Glutamatergic neuron (in vitro differentiated cells): ENCODE results near the gene LDLRAD4. TPM values are rescaled to one million over a fixed set of nuclear protein-coding genes. Genes with fewer than 3 reads are reported as not detected.

ENCODE experiments used
- DNase-seq: peaks from one replicate; pipeline ENCODE4 v3.0.0; 2022
- H3K27ac Mint-ChIP-seq: one replicate; pipeline ENCODE4 v1.8.0; 2020; ENCODE audit warnings: mild to moderate bottlenecking, mixed read lengths, inconsistent platforms; ENCODE audit not compliant: unreplicated experiment
- H3K27me3 Mint-ChIP-seq: one replicate; pipeline ENCODE4 v1.8.0; 2020; ENCODE audit warnings: mild to moderate bottlenecking, moderate library complexity, mixed read lengths, inconsistent platforms; ENCODE audit not compliant: unreplicated experiment
- H3K36me3 Mint-ChIP-seq: one replicate; pipeline ENCODE4 v1.8.0; 2020; ENCODE audit warnings: mild to moderate bottlenecking, mixed read lengths, inconsistent platforms; ENCODE audit not compliant: unreplicated experiment
- H3K4me1 Mint-ChIP-seq: one replicate; pipeline ENCODE4 v1.8.0; 2020; ENCODE audit warnings: mild to moderate bottlenecking, low read depth, mixed read lengths, inconsistent platforms; ENCODE audit not compliant: unreplicated experiment
- H3K4me3 Mint-ChIP-seq: one replicate; pipeline ENCODE4 v1.8.0; 2020; ENCODE audit warnings: mild to moderate bottlenecking, mixed read lengths, inconsistent platforms; ENCODE audit not compliant: unreplicated experiment
- H3K9me3 Mint-ChIP-seq: one replicate; pipeline ENCODE4 v1.8.0; 2020; ENCODE audit warnings: mild to moderate bottlenecking, moderate library complexity, mixed read lengths, inconsistent platforms; ENCODE audit not compliant: unreplicated experiment
- CTCF ChIP-seq: fragments of 200-600 bp; sonication (generic); IDR thresholded peaks from one replicate; pipeline ENCODE4 v1.5.0; 2021; ENCODE audit not compliant: partially characterized antibody, unreplicated experiment
- total RNA-seq: library from RNA; stranded (reverse); fragmentation: NEBNext Ultra II Directional; extraction: Animal tissue kit (Norgen Biotek cat#: 25700); gene quantifications from one replicate; pipeline ENCODE4 v1.2.1, GENCODE V29; 2021; ENCODE audit not compliant: unreplicated experiment

The LDLRAD4 gene
- total RNA-seq, 1 donor from 2014 or later, result 0.29 TPM

GRCh38 chr18:13265008-13265910 is 46.7 kb downstream of the LDLRAD4 start:
- H3K27me3 Mint-ChIP-seq, result peaks cover 1% of the 10 kb centered on the region
- peaks cover 7% of the 10 kb centered on the region for H3K9me3 Mint-ChIP-seq
- no peak overlapping the region for H3K27ac Mint-ChIP-seq
- no peak overlapping the region for H3K4me3 Mint-ChIP-seq
- H3K36me3 Mint-ChIP-seq, result no peaks in the 10 kb centered on the region
- no peak for TF ChIP-seq CTCF
- no peak for DNase-seq
- no peaks in the 10 kb centered on the region for H3K4me1 Mint-ChIP-seq

DNA sequence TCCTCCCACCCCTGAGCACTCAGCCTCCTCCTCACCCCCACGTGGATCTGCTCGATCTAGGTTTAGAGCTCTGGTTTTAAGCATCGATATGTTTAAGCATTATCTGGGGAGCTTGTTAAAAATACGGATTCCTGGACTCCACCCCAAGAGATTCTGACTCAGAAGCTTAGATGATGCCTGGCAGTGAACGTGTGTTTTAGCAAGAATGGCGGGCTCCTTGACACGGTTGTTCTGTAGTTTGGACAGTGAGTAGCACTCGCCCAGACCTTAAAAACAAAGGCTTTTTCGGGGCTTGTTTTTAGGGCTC is 47.3 kb downstream of the LDLRAD4 start:
- Mint-ChIP-seq H3K27me3 (peaks cover 1% of the 10 kb centered on the region), H3K4me1 (no peaks in the 10 kb centered on the region), H3K9me3 (peaks cover 3% of the 10 kb centered on the region), H3K27ac (no peak overlapping the region), H3K36me3 (no peaks in the 10 kb centered on the region), H3K4me3 (no peak overlapping the region)
- TF ChIP-seq CTCF, result no peak
- DNase-seq, result no peak

GRCh38 chr18:13266218-13267100 is 47.9 kb downstream of the LDLRAD4 start:
- H3K36me3 Mint-ChIP-seq, result no peaks in the 10 kb centered on the region
- TF ChIP-seq CTCF, result no peak
- no peaks in the 10 kb centered on the region for H3K4me1 Mint-ChIP-seq
- H3K27ac Mint-ChIP-seq, result no peak overlapping the region
- H3K4me3 Mint-ChIP-seq, result no peak overlapping the region
- H3K9me3 Mint-ChIP-seq, result peaks cover 3% of the 10 kb centered on the region
- peaks cover 1% of the 10 kb centered on the region for H3K27me3 Mint-ChIP-seq
- DNase-seq, result no peak

DNA sequence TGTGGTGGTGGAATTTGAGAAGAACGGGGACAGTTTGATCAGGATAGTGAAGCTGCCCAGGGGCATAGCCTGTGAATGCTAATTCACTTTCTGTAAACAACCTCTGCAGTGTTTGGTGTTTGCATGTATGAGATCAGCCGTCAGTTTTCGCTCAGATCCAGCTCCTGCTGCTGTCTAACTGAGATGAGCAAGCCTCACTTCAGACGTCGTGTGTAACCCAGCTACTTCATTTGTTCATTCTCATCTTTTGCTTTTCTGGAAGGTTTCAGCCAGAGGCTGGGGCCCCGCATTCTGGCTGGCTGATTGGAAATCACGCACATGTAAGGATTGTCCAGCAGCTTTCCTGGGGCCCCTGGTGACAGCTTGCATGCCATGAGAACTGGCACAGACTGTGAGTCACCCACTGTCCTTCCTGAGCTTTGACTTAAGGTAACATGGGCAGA is 48.9 kb downstream of the LDLRAD4 start:
- no peak for TF ChIP-seq CTCF
- H3K4me3 Mint-ChIP-seq, result no peak overlapping the region
- no peak overlapping the region for H3K27ac Mint-ChIP-seq
- H3K36me3 Mint-ChIP-seq, result no peaks in the 10 kb centered on the region
- H3K27me3 Mint-ChIP-seq, result no peaks in the 10 kb centered on the region
- H3K4me1 Mint-ChIP-seq, result no peaks in the 10 kb centered on the region
- no peak for DNase-seq
- peaks cover 2% of the 10 kb centered on the region for H3K9me3 Mint-ChIP-seq
